Neural progenitor cell (in vitro differentiated cells): ENCODE data around the gene WDSUB1. TPM values are rescaled to one million over a fixed set of nuclear protein-coding genes. Genes with fewer than 3 reads are reported as not detected.

ENCODE experiments used
- DNase-seq: peaks from one replicate; pipeline ENCODE4 v3.0.0-alpha.2; 2016; ENCODE audit warnings: low spot score
- H2AFZ ChIP-seq: fragments of 200-600 bp; sonication (generic); replicated peaks from 2 replicates; pipeline ENCODE4 v1.6.1; 2016; ENCODE audit warnings: antibody characterized with exemption
- H3F3A ChIP-seq: fragments of 200-600 bp; sonication (generic); 2 replicates; pipeline ENCODE4 v1.6.1; 2016; ENCODE audit warnings: antibody characterized with exemption, low read depth
- H3K27ac ChIP-seq: fragments of 200-600 bp; sonication (generic); 2 replicates; pipeline ENCODE4 v1.5.1; 2016; ENCODE audit warnings: mild to moderate bottlenecking
- H3K27me3 ChIP-seq: fragments of 200-600 bp; sonication (generic); 2 replicates; pipeline ENCODE4 v1.6.1; 2016; ENCODE audit warnings: mild to moderate bottlenecking, moderate library complexity
- H3K36me3 ChIP-seq: fragments of 200-600 bp; sonication (generic); 2 replicates; pipeline ENCODE4 v1.5.1; 2016
- H3K4me1 ChIP-seq: fragments of 200-600 bp; sonication (generic); 2 replicates; pipeline ENCODE4 v1.6.1; 2016; ENCODE audit warnings: mixed run types
- H3K4me2 ChIP-seq: fragments of 200-600 bp; sonication (generic); 2 replicates; pipeline ENCODE4 v1.6.1; 2016
- H3K4me3 ChIP-seq: fragments of 200-600 bp; sonication (generic); 2 replicates; pipeline ENCODE4 v1.5.1; 2016
- H3K79me2 ChIP-seq: fragments of 200-600 bp; sonication (generic); 2 replicates; pipeline ENCODE4 v1.6.1; 2016; ENCODE audit warnings: low read depth
- H3K9ac ChIP-seq: fragments of 200-600 bp; sonication (generic); 2 replicates; pipeline ENCODE4 v1.6.1; 2016
- H3K9me3 ChIP-seq: fragments of 200-600 bp; sonication (generic); 2 replicates; pipeline ENCODE4 v1.5.1; 2016; ENCODE audit warnings: low read depth
- H4K20me1 ChIP-seq: fragments of 200-600 bp; sonication (generic); 2 replicates; pipeline ENCODE4 v1.6.1; 2016; ENCODE audit warnings: low read depth
- H3K27ac Mint-ChIP-seq: 3 replicates; pipeline ENCODE4 v1.8.0; 2021; ENCODE audit warnings: mixed read lengths
- H3K27me3 Mint-ChIP-seq: 2 replicates; pipeline ENCODE4 v1.8.0; 2022; ENCODE audit warnings: low read depth, mild to moderate bottlenecking, inconsistent platforms, moderate library complexity, mixed read lengths; ENCODE audit not compliant: insufficient read depth
- H3K36me3 Mint-ChIP-seq: 3 replicates; pipeline ENCODE4 v1.8.0; 2021; ENCODE audit warnings: mixed read lengths
- H3K4me1 Mint-ChIP-seq: 3 replicates; pipeline ENCODE4 v1.8.0; 2021; ENCODE audit warnings: mixed read lengths
- H3K4me3 Mint-ChIP-seq: 3 replicates; pipeline ENCODE4 v1.8.0; 2021; ENCODE audit warnings: mild to moderate bottlenecking, moderate library complexity, mixed read lengths
- H3K9me3 Mint-ChIP-seq: 3 replicates; pipeline ENCODE4 v1.8.0; 2020; ENCODE audit warnings: mixed read lengths
- CTCF ChIP-seq: fragments of 200-600 bp; sonication (generic); IDR thresholded peaks from 2 replicates; pipeline ENCODE4 v1.5.1; 2017; ENCODE audit warnings: antibody characterized with exemption, mild to moderate bottlenecking
- EZH2 ChIP-seq: fragments of 200-600 bp; sonication (generic); IDR thresholded peaks from 2 replicates; pipeline ENCODE4 v1.6.1; 2017; ENCODE audit warnings: antibody characterized with exemption, mild to moderate bottlenecking, moderate library complexity
- EZH2phosphoT487 ChIP-seq: fragments of 200-600 bp; sonication (generic); IDR thresholded peaks from 2 replicates; pipeline ENCODE4 v1.6.1; 2017; ENCODE audit warnings: antibody characterized with exemption
- total RNA-seq: library from RNA; depleted of rRNA; stranded (reverse); fragments of >200 nt; gene quantifications from 2 replicates; pipeline ENCODE4 v1.2.3, GENCODE V29; 2015; ENCODE audit warnings: low replicate concordance

WDSUB1 gene
- total RNA-seq, 1 donor from 2014 or later: 5.2 TPM

GRCh38 chr2:159226608-159227385 is 59.7 kb downstream of the WDSUB1 start:
- H3K79me2 ChIP-seq: no peaks in the 10 kb centered on the region
- H3K9me3 ChIP-seq: no peaks in the 10 kb centered on the region
- no peak overlapping the region for H3K27ac Mint-ChIP-seq
- no peak overlapping the region for H3K27ac ChIP-seq
- no peak for DNase-seq
- H4K20me1 ChIP-seq: no peaks in the 10 kb centered on the region
- peaks cover 4% of the 10 kb centered on the region for H3K27me3 Mint-ChIP-seq
- peaks cover 44% of the 10 kb centered on the region for H3K36me3 Mint-ChIP-seq
- no peaks in the 10 kb centered on the region for H3K27me3 ChIP-seq
- TF ChIP-seq EZH2: no peak
- no peak for TF ChIP-seq CTCF
- no peak for TF ChIP-seq EZH2phosphoT487
- no peaks in the 10 kb centered on the region for H3K36me3 ChIP-seq
- H3K4me1 Mint-ChIP-seq: peaks cover 43% of the 10 kb centered on the region
- H3K9me3 Mint-ChIP-seq: no peaks in the 10 kb centered on the region
- H2AFZ ChIP-seq: no peak overlapping the region
- no peak overlapping the region for H3K4me3 Mint-ChIP-seq
- no peak overlapping the region for H3K4me3 ChIP-seq
- H3F3A ChIP-seq: no peaks in the 10 kb centered on the region
- H3K9ac ChIP-seq: no peak overlapping the region
- H3K4me1 ChIP-seq: peaks cover 14% of the 10 kb centered on the region
- H3K4me2 ChIP-seq: no peak overlapping the region

- no peak overlapping the region for H3K4me2 ChIP-seq
- H4K20me1 ChIP-seq: no peaks in the 10 kb centered on the region
- H3K27ac Mint-ChIP-seq: peak overlapping the region; percentile 82
- H3K36me3 Mint-ChIP-seq: peaks cover 44% of the 10 kb centered on the region
- H3K4me3 ChIP-seq: no peak overlapping the region
- H3K79me2 ChIP-seq: no peaks in the 10 kb centered on the region
- H3F3A ChIP-seq: no peaks in the 10 kb centered on the region
- H3K27me3 Mint-ChIP-seq: peaks cover 4% of the 10 kb centered on the region
- DNase-seq: no peak
- peaks cover 14% of the 10 kb centered on the region for H3K4me1 ChIP-seq
- H3K36me3 ChIP-seq: no peaks in the 10 kb centered on the region
- H3K9ac ChIP-seq: no peak overlapping the region
- TF ChIP-seq CTCF (no peak), EZH2 (no peak), EZH2phosphoT487 (no peak)
- no peak overlapping the region for H3K27ac ChIP-seq
- H3K4me1 Mint-ChIP-seq: peaks cover 43% of the 10 kb centered on the region
- H3K4me3 Mint-ChIP-seq: no peak overlapping the region
- no peaks in the 10 kb centered on the region for H3K27me3 ChIP-seq
- H2AFZ ChIP-seq: no peak overlapping the region
- H3K9me3 Mint-ChIP-seq: no peaks in the 10 kb centered on the region
- no peaks in the 10 kb centered on the region for H3K9me3 ChIP-seq
Measured at GRCh38 chr2:159226059-159226461, 60.4 kb downstream of the WDSUB1 start.

- Histone ChIP-seq H4K20me1 (no peaks in the 10 kb centered on the region), H3F3A (no peaks in the 10 kb centered on the region), H2AFZ (no peak overlapping the region), H3K4me3 (no peak overlapping the region), H3K4me2 (no peak overlapping the region), H3K79me2 (no peaks in the 10 kb centered on the region), H3K4me1 (peaks cover 14% of the 10 kb centered on the region), H3K9ac (no peak overlapping the region), H3K36me3 (no peaks in the 10 kb centered on the region), H3K27me3 (no peaks in the 10 kb centered on the region), H3K27ac (no peak overlapping the region), H3K9me3 (no peaks in the 10 kb centered on the region)
- no peaks in the 10 kb centered on the region for H3K9me3 Mint-ChIP-seq
- peaks cover 43% of the 10 kb centered on the region for H3K4me1 Mint-ChIP-seq
- H3K27ac Mint-ChIP-seq: peak overlapping the region; percentile 86
- TF ChIP-seq EZH2: no peak
- TF ChIP-seq EZH2phosphoT487: no peak
- no peak for TF ChIP-seq CTCF
- H3K36me3 Mint-ChIP-seq: peaks cover 39% of the 10 kb centered on the region
- peaks cover 4% of the 10 kb centered on the region for H3K27me3 Mint-ChIP-seq
- DNase-seq: peak; percentile 31
- no peak overlapping the region for H3K4me3 Mint-ChIP-seq
Measured at GRCh38 chr2:159225025-159226016, 61.2 kb downstream of the WDSUB1 start.
